ENCODE measurements around the gene PXMP4. TPM values are rescaled to one million over a fixed set of nuclear protein-coding genes. Genes with fewer than 3 reads are reported as not detected.

Gene PXMP4
- total RNA-seq, 1 experiment from 2014 or later, result 5.7 TPM

DNA sequence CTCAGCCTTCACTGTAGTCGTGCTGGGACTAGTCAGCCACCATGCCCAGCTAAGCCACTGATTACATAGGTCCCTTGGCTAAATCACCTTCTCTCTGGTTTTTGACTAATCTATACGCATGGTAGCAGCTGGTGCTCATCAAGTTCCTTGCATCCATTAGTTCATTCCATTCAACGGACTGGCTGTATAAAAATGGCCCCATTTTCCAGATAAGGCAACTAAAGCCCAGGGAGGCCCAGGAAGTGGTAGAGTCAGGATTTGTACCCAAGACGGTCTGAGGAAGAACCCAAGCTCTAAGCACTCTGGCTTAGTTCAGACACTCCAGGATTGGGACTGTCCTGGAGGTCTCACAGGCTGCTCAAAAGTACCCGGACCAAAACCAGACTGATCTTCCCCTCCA lies 38.8 kb downstream of the PXMP4 start:
- Mint-ChIP-seq H3K4me1 (peaks cover 19% of the 10 kb centered on the region in 2 experiments), H3K27ac (peak overlapping the region in 2 of 3 experiments; percentile 31 to 54; a peak in 3 of 7 replicates)

More for the DNA sequence above, 38.8 kb downstream of the PXMP4 start:
- Histone ChIP-seq H3K4me2 (ENCODE audit: insufficient read depth, insufficient read length, low read length) (no peak overlapping the region), H2BK15ac (ENCODE audit: low read depth, low read length) (no peak overlapping the region), H2BK12ac (ENCODE audit: insufficient read length, low read depth, low read length) (no peak overlapping the region), H3K4me1 (ENCODE audit: insufficient read depth, low read length) (no peaks in the 10 kb centered on the region), H3K14ac (ENCODE audit: insufficient read depth, low read length) (no peak overlapping the region), H4K5ac (ENCODE audit: insufficient read length, low read depth, low read length) (no peak overlapping the region), H2AFZ (ENCODE audit: low read length) (no peak overlapping the region), H3K23ac (ENCODE audit: insufficient read length, low read depth, low read length) (no peak overlapping the region), H3K56ac (ENCODE audit: insufficient read length, low read depth, low read length) (no peak overlapping the region), H3K9ac (ENCODE audit: extremely low read depth, insufficient read length, low read length) (no peak overlapping the region), H2BK20ac (ENCODE audit: low read depth, low read length, poor library complexity, severe bottlenecking) (no peak overlapping the region), H4K91ac (ENCODE audit: insufficient read length, low read depth, low read length) (no peak overlapping the region), H3K27me3 (ENCODE audit: insufficient read depth, low read length) (no peaks in the 10 kb centered on the region), H4K20me1 (ENCODE audit: control insufficient read depth, insufficient read depth, insufficient read length) (no peaks in the 10 kb centered on the region), H2BK120ac (ENCODE audit: low read depth, low read length, poor library complexity, severe bottlenecking) (no peak overlapping the region), H3K79me1 (ENCODE audit: insufficient read depth, low read depth, low read length, poor library complexity, severe bottlenecking) (no peaks in the 10 kb centered on the region), H4K8ac (replicated peaks; ENCODE audit: insufficient read length, low read depth, low read length) (no peak overlapping the region), H3K9me3 (ENCODE audit: control insufficient read depth, low read depth, low read length) (no peaks in the 10 kb centered on the region), H2BK5ac (ENCODE audit: insufficient read length, low read length) (no peak overlapping the region), H3K27ac (ENCODE audit: insufficient read length, low read depth, low read length) (no peak overlapping the region), H3K23me2 (ENCODE audit: insufficient read length, low read depth, low read length, poor library complexity, severe bottlenecking) (peaks cover 10% of the 10 kb centered on the region), H3K4ac (ENCODE audit: low read depth, low read length) (no peak overlapping the region), H3T11ph (ENCODE audit: low read length) (no peak overlapping the region), H3K79me2 (ENCODE audit: insufficient read depth, low read length) (peaks cover 7% of the 10 kb centered on the region; the same call in 1 of the 2 replicates), H2AK5ac (ENCODE audit: insufficient read length, low read length) (no peak overlapping the region), H3K18ac (ENCODE audit: insufficient read length, low read depth, low read length) (no peak overlapping the region)
- H3K36me3 Mint-ChIP-seq (ENCODE audit: insufficient read depth in 1 of 3, low read depth in 3 of 3), result peaks cover 26 to 57% (median 40%) of the 10 kb centered on the region in 3 experiments; a peak in 6 of 7 replicates
- no peaks in the 10 kb centered on the region for H3K27me3 Mint-ChIP-seq (ENCODE audit: low read depth)
- no peak overlapping the region for H3K4me3 Mint-ChIP-seq
- H3K9me3 Mint-ChIP-seq, result no peaks in the 10 kb centered on the region
- no peak for DNase-seq
- TF ChIP-seq, protein P1, sequence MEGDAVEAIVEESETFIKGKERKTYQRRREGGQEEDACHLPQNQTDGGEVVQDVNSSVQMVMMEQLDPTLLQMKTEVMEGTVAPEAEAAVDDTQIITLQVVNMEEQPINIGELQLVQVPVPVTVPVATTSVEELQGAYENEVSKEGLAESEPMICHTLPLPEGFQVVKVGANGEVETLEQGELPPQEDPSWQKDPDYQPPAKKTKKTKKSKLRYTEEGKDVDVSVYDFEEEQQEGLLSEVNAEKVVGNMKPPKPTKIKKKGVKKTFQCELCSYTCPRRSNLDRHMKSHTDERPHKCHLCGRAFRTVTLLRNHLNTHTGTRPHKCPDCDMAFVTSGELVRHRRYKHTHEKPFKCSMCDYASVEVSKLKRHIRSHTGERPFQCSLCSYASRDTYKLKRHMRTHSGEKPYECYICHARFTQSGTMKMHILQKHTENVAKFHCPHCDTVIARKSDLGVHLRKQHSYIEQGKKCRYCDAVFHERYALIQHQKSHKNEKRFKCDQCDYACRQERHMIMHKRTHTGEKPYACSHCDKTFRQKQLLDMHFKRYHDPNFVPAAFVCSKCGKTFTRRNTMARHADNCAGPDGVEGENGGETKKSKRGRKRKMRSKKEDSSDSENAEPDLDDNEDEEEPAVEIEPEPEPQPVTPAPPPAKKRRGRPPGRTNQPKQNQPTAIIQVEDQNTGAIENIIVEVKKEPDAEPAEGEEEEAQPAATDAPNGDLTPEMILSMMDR (conservative IDR thresholded peaks at IDR 0.05), result no peak
- whole genome bisulfite sequencing (ENCODE audit: extremely low coverage, insufficient read length, low lambda C conversion rate), result no CpG with 5 or more reads among the region's 5 CpGs
